Neural cell (in vitro differentiated cells): Measurements from ENCODE around the gene GALK1. TPM values are rescaled to one million over a fixed set of nuclear protein-coding genes. Genes with fewer than 3 reads are reported as not detected.

Source experiments
- H2AFZ ChIP-seq: fragments of 200-600, 300-800 bp; sonication (generic), shearing (Covaris generic); 2 replicates; pipeline ENCODE4 v1.6.0; 2014; ENCODE audit warnings: low read depth, mild to moderate bottlenecking, antibody characterized with exemption, low read length, moderate library complexity
- H3F3A ChIP-seq: fragments of 200-600 bp; shearing (Covaris generic); 2 replicates; pipeline ENCODE4 v1.6.1; 2016; ENCODE audit warnings: mild to moderate bottlenecking, moderate library complexity, mixed read lengths, antibody characterized with exemption, low read length; ENCODE audit not compliant: insufficient read depth, poor library complexity, severe bottlenecking
- H3K27ac ChIP-seq: fragments of 200-600, 300-800 bp; sonication (generic), shearing (Covaris generic); 2 replicates; pipeline ENCODE4 v1.5.1; 2014; ENCODE audit warnings: mild to moderate bottlenecking, low read length, moderate library complexity
- H3K27me3 ChIP-seq: fragments of 300-800, 200-600 bp; sonication (generic), shearing (Covaris generic); 2 replicates; pipeline ENCODE4 v1.6.0; 2014; ENCODE audit warnings: mild to moderate bottlenecking, low read depth, low read length, moderate library complexity; ENCODE audit not compliant: insufficient read depth
- H3K36me3 ChIP-seq: fragments of 300-800, 200-600 bp; sonication (generic), shearing (Covaris generic); 2 replicates; pipeline ENCODE4 v1.5.1; 2014; ENCODE audit warnings: mild to moderate bottlenecking, antibody characterized with exemption, low read length, moderate library complexity; ENCODE audit not compliant: insufficient read depth
- H3K4me2 ChIP-seq: fragments of 300-800, 200-600 bp; sonication (generic), shearing (Covaris generic); 2 replicates; pipeline ENCODE4 v1.6.0; 2014; ENCODE audit warnings: mild to moderate bottlenecking, low read length
- H3K4me3 ChIP-seq: fragments of 300-800, 200-600 bp; sonication (generic), shearing (Covaris generic); 2 replicates; pipeline ENCODE4 v1.5.1; 2014; ENCODE audit warnings: mild to moderate bottlenecking, low read length, moderate library complexity
- H3K79me2 ChIP-seq: fragments of 200-600 bp; shearing (Covaris generic); replicated peaks from 2 replicates; pipeline ENCODE4 v1.6.0; 2014; ENCODE audit warnings: mild to moderate bottlenecking, low read length, moderate library complexity; ENCODE audit not compliant: insufficient read depth
- H3K9ac ChIP-seq: fragments of 300-800, 200-600 bp; sonication (generic), shearing (Covaris generic); 2 replicates; pipeline ENCODE4 v1.6.1; 2016; ENCODE audit warnings: mild to moderate bottlenecking, low read length, mixed read lengths
- H3K9me2 ChIP-seq: fragments of 200-600 bp; shearing (Covaris generic); 2 replicates; pipeline ENCODE4 v1.6.1; 2016; ENCODE audit warnings: mild to moderate bottlenecking, low read length, mixed read lengths; ENCODE audit not compliant: insufficient read depth
- H3K9me3 ChIP-seq: fragments of 200-600, 300-800 bp; sonication (generic), shearing (Covaris generic); 2 replicates; pipeline ENCODE4 v1.6.1; 2016; ENCODE audit warnings: mild to moderate bottlenecking, mixed run types, low read length, moderate library complexity, mixed read lengths
- H4K20me1 ChIP-seq: fragments of 200-600 bp; shearing (Covaris generic); 2 replicates; pipeline ENCODE4 v1.6.1; 2016; ENCODE audit warnings: mild to moderate bottlenecking, mixed run types; ENCODE audit not compliant: insufficient read depth
- EP300 ChIP-seq: fragments of 450-650 bp; conservative IDR thresholded peaks from 2 replicates; pipeline ENCODE4 v1.6.1; 2014; ENCODE audit warnings: antibody characterized with exemption, mild to moderate bottlenecking, moderate library complexity; ENCODE audit not compliant: poor library complexity, severe bottlenecking
- EZH2 ChIP-seq: fragments of 200-600, 300-800 bp; shearing (Covaris generic), sonication (generic); IDR thresholded peaks from 2 replicates; pipeline ENCODE4 v1.6.1; 2014; ENCODE audit warnings: antibody characterized with exemption, low read length, borderline replicate concordance, mild to moderate bottlenecking; ENCODE audit not compliant: insufficient read depth, poor library complexity, severe bottlenecking
- MXI1 ChIP-seq: fragments of 450-650 bp; conservative IDR thresholded peaks from 2 replicates; pipeline ENCODE4 v1.6.1; 2014; ENCODE audit warnings: antibody characterized with exemption, mild to moderate bottlenecking; ENCODE audit not compliant: poor library complexity, severe bottlenecking
- POLR2AphosphoS5 ChIP-seq: IDR thresholded peaks from 2 replicates; pipeline ENCODE4 v1.6.1; 2012
- RAD21 ChIP-seq: fragments of 450-650 bp; conservative IDR thresholded peaks from 2 replicates; pipeline ENCODE4 v1.6.1; 2014; ENCODE audit warnings: antibody characterized with exemption, mild to moderate bottlenecking, moderate library complexity
- SMC3 ChIP-seq: fragments of 450-650 bp; conservative IDR thresholded peaks from 2 replicates; pipeline ENCODE4 v1.6.1; 2014; ENCODE audit warnings: antibody characterized with exemption, mild to moderate bottlenecking, moderate library complexity; ENCODE audit not compliant: poor library complexity
- polyA plus RNA-seq: library from polyadenylated mRNA; depleted of rRNA; stranded (reverse); fragments of >200 nt; gene quantifications from 2 replicates; pipeline ENCODE4 v1.2.3, GENCODE V29; 2014
- TF ChIP-seq, protein P1 (sequence below): fragments of 450-650 bp; IDR thresholded peaks from 2 replicates; pipeline ENCODE4 v1.5.1; 2014; ENCODE audit warnings: antibody characterized with exemption, mild to moderate bottlenecking, moderate library complexity; ENCODE audit not compliant: poor library complexity, severe bottlenecking
- TF ChIP-seq, protein P2 (sequence below): IDR thresholded peaks from 2 replicates; pipeline ENCODE4 v1.6.1; 2012; ENCODE audit warnings: borderline replicate concordance

GALK1 gene
- polyA plus RNA-seq, 1 donor from 2014 or later = 4.8 TPM

DNA sequence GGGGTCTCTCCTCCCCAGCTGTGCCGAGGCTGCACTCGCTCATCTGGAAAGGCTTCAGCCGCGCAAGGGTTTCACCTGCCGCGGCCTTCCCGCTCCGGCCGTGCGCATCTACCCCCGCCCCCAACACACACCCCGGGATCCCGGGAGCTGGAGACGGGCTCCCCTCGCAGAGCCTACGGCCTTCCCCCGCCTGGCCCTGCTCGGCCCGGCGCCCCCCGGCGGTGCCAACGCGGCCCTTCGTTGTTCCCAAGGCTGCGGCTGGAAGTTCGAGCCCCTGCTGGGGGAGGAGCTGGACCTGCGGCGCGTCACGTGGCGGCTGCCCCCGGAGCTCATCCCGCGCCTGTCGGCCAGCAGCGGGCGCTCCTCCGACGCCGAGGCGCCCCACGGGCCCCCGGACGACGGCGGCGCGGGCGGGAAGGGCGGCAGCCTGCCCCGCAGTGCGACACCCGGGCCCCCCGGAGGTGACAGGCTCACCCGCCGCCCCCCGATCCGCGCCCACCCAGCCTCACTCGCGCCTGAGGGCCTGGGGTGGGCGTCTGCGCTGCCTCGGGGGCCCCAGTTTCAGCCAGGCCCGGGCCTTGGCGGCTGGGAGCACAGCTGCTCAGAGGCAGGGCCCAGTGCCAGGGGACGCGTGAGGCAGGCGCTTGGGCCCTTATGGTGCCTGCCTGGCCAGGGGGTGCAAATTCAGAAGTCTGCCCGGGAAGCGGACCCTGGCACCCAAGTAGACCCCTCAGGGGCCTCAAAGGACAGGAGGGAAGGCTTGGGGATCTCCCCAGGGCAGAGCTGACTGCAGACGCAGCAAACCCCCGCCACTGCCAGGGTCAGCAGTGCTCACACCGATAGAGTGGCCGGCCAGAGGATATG lies 11.2 kb downstream of the GALK1 start:
- H3K4me2 ChIP-seq = no peak overlapping the region
- no peak overlapping the region for H2AFZ ChIP-seq
- no peaks in the 10 kb centered on the region for H4K20me1 ChIP-seq
- TF ChIP-seq EP300 = no peak
- TF ChIP-seq, protein P1, sequence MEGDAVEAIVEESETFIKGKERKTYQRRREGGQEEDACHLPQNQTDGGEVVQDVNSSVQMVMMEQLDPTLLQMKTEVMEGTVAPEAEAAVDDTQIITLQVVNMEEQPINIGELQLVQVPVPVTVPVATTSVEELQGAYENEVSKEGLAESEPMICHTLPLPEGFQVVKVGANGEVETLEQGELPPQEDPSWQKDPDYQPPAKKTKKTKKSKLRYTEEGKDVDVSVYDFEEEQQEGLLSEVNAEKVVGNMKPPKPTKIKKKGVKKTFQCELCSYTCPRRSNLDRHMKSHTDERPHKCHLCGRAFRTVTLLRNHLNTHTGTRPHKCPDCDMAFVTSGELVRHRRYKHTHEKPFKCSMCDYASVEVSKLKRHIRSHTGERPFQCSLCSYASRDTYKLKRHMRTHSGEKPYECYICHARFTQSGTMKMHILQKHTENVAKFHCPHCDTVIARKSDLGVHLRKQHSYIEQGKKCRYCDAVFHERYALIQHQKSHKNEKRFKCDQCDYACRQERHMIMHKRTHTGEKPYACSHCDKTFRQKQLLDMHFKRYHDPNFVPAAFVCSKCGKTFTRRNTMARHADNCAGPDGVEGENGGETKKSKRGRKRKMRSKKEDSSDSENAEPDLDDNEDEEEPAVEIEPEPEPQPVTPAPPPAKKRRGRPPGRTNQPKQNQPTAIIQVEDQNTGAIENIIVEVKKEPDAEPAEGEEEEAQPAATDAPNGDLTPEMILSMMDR = peak; percentile 35
- TF ChIP-seq, protein P2, sequence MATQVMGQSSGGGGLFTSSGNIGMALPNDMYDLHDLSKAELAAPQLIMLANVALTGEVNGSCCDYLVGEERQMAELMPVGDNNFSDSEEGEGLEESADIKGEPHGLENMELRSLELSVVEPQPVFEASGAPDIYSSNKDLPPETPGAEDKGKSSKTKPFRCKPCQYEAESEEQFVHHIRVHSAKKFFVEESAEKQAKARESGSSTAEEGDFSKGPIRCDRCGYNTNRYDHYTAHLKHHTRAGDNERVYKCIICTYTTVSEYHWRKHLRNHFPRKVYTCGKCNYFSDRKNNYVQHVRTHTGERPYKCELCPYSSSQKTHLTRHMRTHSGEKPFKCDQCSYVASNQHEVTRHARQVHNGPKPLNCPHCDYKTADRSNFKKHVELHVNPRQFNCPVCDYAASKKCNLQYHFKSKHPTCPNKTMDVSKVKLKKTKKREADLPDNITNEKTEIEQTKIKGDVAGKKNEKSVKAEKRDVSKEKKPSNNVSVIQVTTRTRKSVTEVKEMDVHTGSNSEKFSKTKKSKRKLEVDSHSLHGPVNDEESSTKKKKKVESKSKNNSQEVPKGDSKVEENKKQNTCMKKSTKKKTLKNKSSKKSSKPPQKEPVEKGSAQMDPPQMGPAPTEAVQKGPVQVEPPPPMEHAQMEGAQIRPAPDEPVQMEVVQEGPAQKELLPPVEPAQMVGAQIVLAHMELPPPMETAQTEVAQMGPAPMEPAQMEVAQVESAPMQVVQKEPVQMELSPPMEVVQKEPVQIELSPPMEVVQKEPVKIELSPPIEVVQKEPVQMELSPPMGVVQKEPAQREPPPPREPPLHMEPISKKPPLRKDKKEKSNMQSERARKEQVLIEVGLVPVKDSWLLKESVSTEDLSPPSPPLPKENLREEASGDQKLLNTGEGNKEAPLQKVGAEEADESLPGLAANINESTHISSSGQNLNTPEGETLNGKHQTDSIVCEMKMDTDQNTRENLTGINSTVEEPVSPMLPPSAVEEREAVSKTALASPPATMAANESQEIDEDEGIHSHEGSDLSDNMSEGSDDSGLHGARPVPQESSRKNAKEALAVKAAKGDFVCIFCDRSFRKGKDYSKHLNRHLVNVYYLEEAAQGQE = no peak
- no peak for TF ChIP-seq MXI1
- TF ChIP-seq SMC3 = no peak
- TF ChIP-seq EZH2 = no peak
- no peaks in the 10 kb centered on the region for H3K36me3 ChIP-seq
- H3K9ac ChIP-seq = no peak overlapping the region
- no peaks in the 10 kb centered on the region for H3F3A ChIP-seq
- no peaks in the 10 kb centered on the region for H3K27me3 ChIP-seq
- no peak overlapping the region for H3K4me3 ChIP-seq
- no peaks in the 10 kb centered on the region for H3K9me2 ChIP-seq
- H3K27ac ChIP-seq = no peak overlapping the region
- H3K79me2 ChIP-seq = no peaks in the 10 kb centered on the region
- H3K9me3 ChIP-seq = no peaks in the 10 kb centered on the region

DNA sequence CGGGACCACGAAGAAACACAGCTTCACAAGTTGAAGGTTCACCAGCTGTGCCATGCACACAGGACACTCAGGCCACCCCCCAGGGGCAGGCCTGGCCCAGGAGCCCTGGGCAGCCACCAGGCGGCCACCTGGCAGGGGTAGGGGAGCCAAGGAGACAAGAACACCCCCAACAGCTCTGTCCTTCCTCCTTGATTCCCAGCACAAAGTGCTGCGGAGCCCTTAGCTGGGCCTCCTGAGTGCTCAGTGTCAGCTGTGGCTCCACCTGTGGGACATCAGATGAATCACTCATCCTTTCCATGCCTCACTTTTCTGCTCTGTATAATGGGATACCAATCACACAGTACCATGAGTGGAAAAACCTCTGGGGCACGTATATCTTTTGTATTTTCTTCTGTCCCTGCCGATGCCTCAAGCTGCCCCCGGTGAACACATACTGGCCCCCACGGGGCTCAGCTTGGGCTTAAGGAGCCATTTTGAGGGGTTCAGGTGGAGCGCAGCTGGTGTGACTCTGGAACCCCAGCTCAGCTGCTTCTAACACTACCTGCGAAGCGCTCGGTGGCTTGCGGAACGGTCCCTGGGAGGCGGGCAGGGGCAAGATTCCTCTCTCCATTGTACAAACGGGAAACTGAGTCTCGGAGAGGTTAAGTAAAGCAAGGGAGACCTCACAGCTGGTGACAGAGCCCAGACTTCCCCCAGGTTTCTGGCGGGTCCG lies 12.0 kb downstream of the GALK1 start:
- no peaks in the 10 kb centered on the region for H3K36me3 ChIP-seq
- H3K79me2 ChIP-seq = no peaks in the 10 kb centered on the region
- no peak overlapping the region for H3K4me2 ChIP-seq
- no peak overlapping the region for H3K9ac ChIP-seq
- H3K27ac ChIP-seq = no peak overlapping the region
- TF ChIP-seq, protein P1 = no peak
- TF ChIP-seq, protein P2 = no peak
- no peak for TF ChIP-seq POLR2AphosphoS5
- TF ChIP-seq RAD21 = no peak
- TF ChIP-seq EZH2 = no peak
- TF ChIP-seq MXI1 = no peak
- TF ChIP-seq SMC3 = no peak
- no peak overlapping the region for H2AFZ ChIP-seq
- no peaks in the 10 kb centered on the region for H3K9me2 ChIP-seq
- no peaks in the 10 kb centered on the region for H3K27me3 ChIP-seq
- no peak overlapping the region for H3K4me3 ChIP-seq
- H3F3A ChIP-seq = no peaks in the 10 kb centered on the region
- H3K9me3 ChIP-seq = no peaks in the 10 kb centered on the region
- H4K20me1 ChIP-seq = no peaks in the 10 kb centered on the region
